ENCODE results near the gene TOX4.

DNA sequence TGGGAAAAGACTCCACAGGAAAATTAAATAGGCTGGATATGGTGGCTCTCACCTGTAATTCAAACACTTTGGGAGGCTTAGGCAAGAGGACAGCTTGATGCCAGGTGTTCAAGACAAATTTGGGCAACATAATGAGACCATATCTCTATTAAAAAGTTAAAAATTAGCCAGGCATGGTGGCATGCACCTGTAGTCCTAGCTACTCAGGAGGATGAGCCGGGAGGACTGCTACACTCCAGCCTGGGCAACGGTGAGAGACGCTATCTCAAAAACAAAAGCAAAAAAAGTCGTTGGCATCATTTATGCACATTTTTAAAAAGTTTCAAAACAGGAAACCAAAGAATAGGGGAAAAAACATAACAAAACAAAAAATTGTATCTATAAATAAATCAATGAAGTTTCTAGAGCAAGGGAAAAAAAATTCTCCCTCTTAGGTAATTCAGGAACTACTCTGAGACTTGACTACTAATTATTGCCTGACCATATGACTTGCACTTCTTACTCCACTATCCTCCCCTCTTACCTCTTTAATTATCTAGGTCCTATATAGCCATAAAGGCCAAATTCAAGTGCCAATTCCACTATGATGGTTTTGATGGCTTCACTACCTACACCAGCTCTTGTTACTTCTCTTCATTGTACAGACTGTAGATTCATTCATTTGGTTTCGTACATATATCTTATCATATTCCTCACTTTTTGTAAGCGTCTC is 32.6 kb downstream of the TOX4 start:
- TF ChIP-seq CREB1 (IDR thresholded peaks at IDR 0.05; ENCODE audit: low read depth) = no peak
- no peak for TF ChIP-seq EP300 (IDR thresholded peaks at IDR 0.05; ENCODE audit: borderline replicate concordance)
- no peak for TF ChIP-seq CEBPB (IDR thresholded peaks at IDR 0.05)
- TF ChIP-seq YY1 (IDR thresholded peaks at IDR 0.05; ENCODE audit: low read depth) = no peak
- TF ChIP-seq, protein P1, sequence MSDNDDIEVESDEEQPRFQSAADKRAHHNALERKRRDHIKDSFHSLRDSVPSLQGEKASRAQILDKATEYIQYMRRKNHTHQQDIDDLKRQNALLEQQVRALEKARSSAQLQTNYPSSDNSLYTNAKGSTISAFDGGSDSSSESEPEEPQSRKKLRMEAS (IDR thresholded peaks at IDR 0.05) = no peak
- no peak for TF ChIP-seq FOXM1 (IDR thresholded peaks at IDR 0.05; ENCODE audit: borderline replicate concordance, low read depth)

Measured in Ishikawa (cell line).